CD4-positive, alpha-beta T cell treated with Interleukin-2 at 100 ng/mL for 4 hours (primary cell): ENCODE measurements around the gene NME2.
"Not testable (repeated sequence)": the region's sequence is repeated elsewhere in the genome, so short reads cannot be mapped to it uniquely, and the experiment has no call there.

ENCODE experiments used
- DNase-seq: peaks from one replicate; pipeline ENCODE4 v3.0.0-alpha.2; 2020; ENCODE audit warnings: low spot score

NME2 gene

GRCh38 chr17:51166198-51166986 is at the start of gene NME2:
NME2 (plus strand) TSS chr17:51166411; CDS start chr17:51166831, 420 bp downstream.
- DNase-seq, result peak; percentile 57

DNA sequence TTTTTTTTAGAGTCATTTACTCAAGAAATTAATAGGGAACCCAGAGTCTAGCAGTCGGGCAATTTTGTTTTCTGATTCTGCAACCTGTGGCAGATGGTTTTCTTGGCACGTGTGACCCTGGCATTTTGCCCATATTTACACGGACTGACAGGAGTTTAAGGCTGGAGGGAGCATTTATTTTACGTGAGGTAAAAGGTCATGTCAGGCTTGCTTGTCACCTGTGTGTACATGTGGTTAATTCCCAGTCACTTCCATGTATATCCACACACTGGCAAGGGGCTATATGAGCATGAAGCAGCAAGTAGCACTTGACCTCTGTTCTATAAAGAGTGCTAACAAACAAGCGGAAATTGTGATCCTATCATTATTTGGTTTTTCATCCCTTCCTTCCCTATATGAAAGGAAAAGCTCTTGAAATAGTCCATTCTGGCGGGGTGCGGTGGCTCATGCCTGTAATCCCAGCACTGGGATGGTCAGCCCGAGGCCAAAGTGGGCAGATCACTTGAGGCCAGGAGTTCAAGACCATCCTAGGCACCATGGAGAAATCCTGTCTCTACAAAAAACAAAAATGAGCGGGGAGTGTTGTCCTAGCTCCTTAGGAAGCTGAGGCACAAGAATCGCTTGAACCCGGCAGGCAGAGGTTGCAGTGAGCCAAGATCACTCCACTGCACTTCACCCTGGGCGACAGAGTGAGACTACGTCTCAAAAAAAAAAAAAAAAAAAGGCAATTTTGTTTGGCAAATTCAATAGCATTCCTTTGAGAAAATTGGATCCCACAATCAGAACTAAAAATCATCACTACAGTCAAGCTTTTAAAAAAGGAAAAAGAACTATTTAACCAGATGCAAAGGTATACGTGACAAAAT is 47.6 kb upstream of the NME2 start:
- DNase-seq, result no peak

- peak; percentile 11 for DNase-seq
These were observed 46.5 kb upstream of the NME2 start for GRCh38 chr17:51119415-51120356.

DNA sequence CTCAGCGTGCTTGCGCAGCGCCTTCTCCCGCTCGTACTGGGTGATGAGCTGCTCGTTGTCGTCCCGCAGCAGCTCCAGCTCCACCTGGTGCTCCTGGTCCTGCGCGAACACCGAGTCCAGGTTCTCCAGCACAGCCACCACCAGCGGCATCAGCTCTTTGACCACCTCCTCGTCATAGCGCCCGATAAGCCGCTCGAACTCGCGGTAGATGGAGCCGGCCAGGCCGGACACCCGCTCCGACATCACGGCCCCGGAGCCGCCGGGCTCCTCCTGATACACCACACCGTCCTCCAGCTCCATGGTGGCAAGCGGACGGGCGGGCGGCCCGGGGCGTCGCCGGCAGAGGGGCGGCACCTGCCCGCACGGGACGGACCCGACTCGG is 45.9 kb upstream of the NME2 start:
- DNase-seq, result peak; percentile 43

- peak; percentile 88 for DNase-seq
These were observed 45.2 kb upstream of the NME2 start, which contains the start of gene SPAG9 for GRCh38 chr17:51120739-51121619. SPAG9 (minus strand) TSS chr17:51120868; CDS start chr17:51120656, 212 bp downstream.

DNA sequence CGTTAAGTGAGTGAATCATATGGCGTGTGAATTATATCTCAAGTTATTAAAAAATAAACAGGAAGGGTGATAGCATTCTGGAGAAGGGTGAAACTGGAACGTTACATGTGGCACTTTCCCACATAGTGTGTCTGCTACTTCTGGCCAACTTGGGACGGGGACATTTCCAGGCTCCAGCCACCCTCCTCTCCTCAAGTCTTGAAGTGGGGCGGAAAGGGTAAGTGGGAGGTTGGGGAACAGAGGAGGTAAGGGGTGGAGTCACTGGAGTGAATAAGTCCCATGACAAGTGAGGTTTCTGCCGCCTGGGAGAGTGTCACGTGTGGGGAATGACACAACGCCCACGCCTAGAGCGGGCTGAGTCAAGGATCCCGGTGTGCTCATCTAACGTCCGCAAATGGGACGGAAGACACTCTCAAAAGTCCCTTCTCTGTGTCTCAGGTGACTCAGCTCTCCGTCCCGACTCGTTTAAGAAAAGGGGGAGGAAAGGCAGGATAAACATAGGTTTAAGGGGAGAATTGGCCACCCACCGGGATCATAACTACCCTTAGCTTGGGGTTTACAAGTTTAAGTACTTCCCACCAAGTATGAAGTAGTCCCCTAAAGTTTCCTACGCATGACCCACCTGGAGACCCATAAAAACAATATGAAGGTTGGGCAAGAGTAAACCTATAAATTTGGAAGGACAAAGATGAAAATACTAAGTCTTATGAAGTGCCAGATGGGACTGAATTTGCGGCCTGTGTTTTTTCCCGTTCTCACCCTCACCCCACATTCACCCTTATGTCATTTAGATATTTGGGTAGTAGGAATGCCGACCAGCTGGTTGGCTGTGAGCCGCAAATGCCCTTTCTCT is 44.4 kb upstream of the NME2 start:
- peak; percentile 83 for DNase-seq

GRCh38 chr17:51122473-51123115 is 43.6 kb upstream of the NME2 start:
- DNase-seq, result not testable (repeated sequence)

GRCh38 chr17:51124640-51125503 is 41.3 kb upstream of the NME2 start:
- no peak for DNase-seq

DNA sequence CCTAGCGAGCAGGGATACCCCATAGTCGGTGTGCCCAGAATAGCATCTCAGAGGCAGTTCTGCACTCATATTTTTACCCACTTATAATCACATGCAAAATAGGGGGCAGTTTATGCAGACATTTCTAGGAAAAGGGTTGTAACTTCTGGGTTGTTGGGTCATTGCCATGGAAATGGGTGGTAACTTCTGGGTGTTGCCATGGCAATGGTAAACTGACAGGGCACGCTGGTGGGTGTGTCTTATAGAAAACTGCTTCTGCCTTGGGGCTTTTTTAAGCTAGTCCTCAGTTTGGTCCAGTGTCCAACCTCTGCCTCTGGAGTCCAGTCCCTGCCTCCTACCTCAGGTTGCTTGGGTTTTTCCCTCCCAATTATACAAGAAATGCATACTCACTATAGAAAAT is 38.1 kb upstream of the NME2 start:
- DNase-seq, result peak; percentile 29

- no peak for DNase-seq
These were observed 33.3 kb upstream of the NME2 start for GRCh38 chr17:51132964-51133319.

GRCh38 chr17:51133365-51133764 is 32.8 kb upstream of the NME2 start:
- no peak for DNase-seq

- no peak for DNase-seq
These were observed 30.3 kb upstream of the NME2 start for GRCh38 chr17:51135956-51136355.

- DNase-seq, result no peak
These were observed 23.6 kb upstream of the NME2 start for GRCh38 chr17:51142597-51142996.

DNA sequence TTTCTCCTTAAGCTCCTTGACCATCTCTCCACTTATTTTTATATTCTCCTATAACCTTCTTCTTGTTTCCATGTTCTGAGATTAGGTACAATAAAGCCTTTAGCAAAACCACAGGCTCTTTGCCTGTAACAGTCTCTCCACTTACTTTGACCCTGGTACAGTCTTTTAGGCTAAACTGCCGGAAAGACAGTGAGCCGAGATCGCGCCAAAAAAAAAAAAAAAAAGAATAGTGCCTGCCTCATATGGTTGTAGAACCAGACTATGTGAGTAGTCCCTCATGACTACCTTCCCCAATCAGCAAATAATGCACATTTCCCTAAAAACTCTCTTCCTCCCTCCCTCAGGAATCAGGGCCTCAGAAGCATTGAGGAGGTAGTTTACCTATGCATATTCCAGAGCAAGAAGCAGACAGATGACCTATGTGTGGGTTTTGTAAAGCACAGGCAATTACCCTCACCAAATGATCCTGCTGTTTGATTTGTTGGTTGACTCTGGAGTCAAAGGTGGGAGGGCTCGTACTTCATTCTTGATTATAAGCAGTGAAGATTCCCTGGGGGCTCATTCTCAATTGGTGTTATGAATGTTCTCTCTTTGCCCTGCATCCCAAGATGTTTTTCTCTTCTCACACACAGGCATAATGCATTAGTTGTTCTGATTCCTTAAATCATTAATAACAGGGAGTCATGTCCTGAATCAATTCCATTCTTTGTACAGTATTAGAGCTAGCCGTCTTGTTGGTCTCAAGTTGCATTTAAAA is 21.8 kb upstream of the NME2 start:
- DNase-seq, result no peak

GRCh38 chr17:51147650-51148049 is 18.6 kb upstream of the NME2 start:
- DNase-seq, result no peak

DNA sequence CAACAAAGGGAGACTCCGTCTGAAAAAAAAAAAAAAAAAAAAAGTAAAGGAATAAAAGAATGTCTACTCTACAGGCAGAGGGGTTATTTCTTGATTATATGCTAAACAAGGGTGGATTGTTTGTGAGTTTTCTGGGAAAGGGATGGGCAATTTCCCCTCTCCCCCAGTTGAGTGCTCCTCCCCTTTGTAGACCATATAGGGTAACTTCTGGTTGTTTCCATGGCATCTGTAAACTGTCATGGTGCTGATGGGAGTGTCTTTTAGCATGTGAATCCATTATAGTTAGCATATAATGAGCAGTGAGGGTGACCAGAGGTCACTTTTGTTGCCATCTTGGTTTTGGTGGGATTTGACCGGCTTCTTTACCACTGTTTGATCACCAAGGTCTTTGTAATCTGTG is 17.0 kb upstream of the NME2 start:
- no peak for DNase-seq

GRCh38 chr17:51150932-51151331 is 15.3 kb upstream of the NME2 start:
- no peak for DNase-seq

DNA sequence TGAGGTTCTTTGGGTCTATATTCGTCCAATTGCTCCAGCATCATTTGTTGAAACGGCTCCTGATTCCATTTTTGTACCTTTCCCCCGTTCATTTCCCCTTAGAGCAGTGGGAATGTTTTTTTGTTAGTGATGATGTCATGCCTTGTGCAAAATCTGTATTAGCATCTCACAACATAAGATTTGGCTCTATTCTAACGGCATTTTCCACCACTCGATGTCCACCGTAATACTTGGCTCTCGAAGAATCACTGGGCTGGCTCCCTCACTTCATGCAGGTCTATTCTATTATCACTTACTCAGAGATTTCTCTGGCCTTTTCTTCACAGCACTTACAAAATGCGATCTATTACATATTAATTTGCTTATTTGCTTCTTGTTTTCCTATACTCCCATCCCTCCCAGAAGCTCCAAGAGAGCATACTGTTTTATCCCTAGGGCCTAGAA is 13.4 kb upstream of the NME2 start:
- DNase-seq, result no peak
